Natural killer cell (primary cell): ENCODE measurements around the gene MAPK12. TPM values are rescaled to one million over a fixed set of nuclear protein-coding genes. Genes with fewer than 3 reads are reported as not detected.

Experiments used
- ATAC-seq, 3 donors: fragments of 150-1000 bp in 2 of 3; fragments of 200-7000 bp in 1 of 3; cut with Tn5 transposase; 1 replicate in 1 of 3; 2 replicates in 2 of 3; pipeline ENCODE4 v1.10.0; 2021; ENCODE audit warnings: mild to moderate bottlenecking in 2 of 3, moderate library complexity in 2 of 3
- DNase-seq, 2 donors: peaks; one replicate each; pipeline versions ENCODE4 v3.0.0 to v3.0.0-alpha.2; 2013 to 2021; ENCODE audit warnings: mixed read lengths in 1 of 2
- H3K27ac ChIP-seq: one replicate; pipeline ENCODE4 v1.5.1; 2013; ENCODE audit warnings: mild to moderate bottlenecking, low read length
- H3K27me3 ChIP-seq: one replicate; pipeline ENCODE4 v1.6.1; 2013; ENCODE audit warnings: low read length; ENCODE audit not compliant: control insufficient read depth, insufficient read depth
- H3K36me3 ChIP-seq: one replicate; pipeline ENCODE4 v1.6.1; 2013; ENCODE audit warnings: low read length; ENCODE audit not compliant: control insufficient read depth, insufficient read depth
- H3K4me1 ChIP-seq: one replicate; pipeline ENCODE4 v1.6.1; 2013; ENCODE audit warnings: low read length; ENCODE audit not compliant: control insufficient read depth, insufficient read depth
- H3K4me3 ChIP-seq: one replicate; pipeline ENCODE4 v1.5.1; 2013; ENCODE audit warnings: low read length
- H3K9me3 ChIP-seq: one replicate; pipeline ENCODE4 v1.6.1; 2013; ENCODE audit warnings: low read length; ENCODE audit not compliant: control insufficient read depth, insufficient read depth
- H3K27ac Mint-ChIP-seq, 2 donors: one replicate each; pipeline ENCODE4 v1.8.0; 2022; ENCODE audit warnings: mild to moderate bottlenecking in 2 of 2, mixed read lengths in 2 of 2, moderate library complexity in 1 of 2
- H3K27me3 Mint-ChIP-seq, 2 donors: one replicate each; pipeline ENCODE4 v1.8.0; 2022; ENCODE audit warnings: low read depth in 2 of 2, mixed read lengths in 2 of 2
- H3K36me3 Mint-ChIP-seq: one replicate; pipeline ENCODE4 v1.8.0; 2022; ENCODE audit warnings: mixed read lengths
- H3K4me1 Mint-ChIP-seq, 2 donors: one replicate each; pipeline ENCODE4 v1.8.0; 2022; ENCODE audit warnings: mixed read lengths in 2 of 2
- H3K4me3 Mint-ChIP-seq: one replicate; pipeline ENCODE4 v1.8.0; 2022; ENCODE audit warnings: mild to moderate bottlenecking, moderate library complexity, mixed read lengths
- H3K9me3 Mint-ChIP-seq, 2 donors: one replicate each; pipeline ENCODE4 v1.8.0; 2022; ENCODE audit warnings: mixed read lengths in 2 of 2
- CTCF ChIP-seq: fragments of 200-600 bp; IDR thresholded peaks from one replicate; pipeline ENCODE4 v1.8.0; 2022; ENCODE audit warnings: antibody characterized with exemption
- WGBS: methylation state at CpG from one replicate; pipeline ENCODE4 v1.1.7; 2013; ENCODE audit warnings: missing lambda C conversion rate; ENCODE audit not compliant: insufficient coverage; 5-methylcytosine and 5-hydroxymethylcytosine counted together
- intact Hi-C: fragments of 100-400 bp; cut with micrococcal nuclease; formaldehyde crosslinking; loops from one replicate; pipeline ENCODE4 v1.14.2; 2022
- total RNA-seq, 4 donors: library from RNA; stranded (reverse); fragments of 120-200 nt in 1 of 4; gene quantifications; one replicate each; pipeline versions ENCODE4 v1.2.3 to v1.2.4, GENCODE V29; 2013 to 2022

Gene MAPK12
- total RNA-seq, 3 donors from 2014 or later (not counting 1 experiment from before 2014, with no cell fraction given): 2.2 to 2.5 (median 2.4) TPM

GRCh38 chr22:50278956-50279619 lies 17.6 kb upstream of the MAPK12 start:
- 96% methylated on average over 30 of the region's 30 CpGs for WGBS
- no peaks in the 10 kb centered on the region for H3K9me3 Mint-ChIP-seq
- no peak overlapping the region for H3K4me3 Mint-ChIP-seq
- no peaks in the 10 kb centered on the region for H3K4me1 ChIP-seq
- H3K9me3 ChIP-seq: no peaks in the 10 kb centered on the region
- ATAC-seq (no peak), DNase-seq (no peak)
- no peak for TF ChIP-seq CTCF
- H3K36me3 Mint-ChIP-seq: no peaks in the 10 kb centered on the region
- no peaks in the 10 kb centered on the region for H3K36me3 ChIP-seq
- no peak overlapping the region for H3K4me3 ChIP-seq
- intact Hi-C loops: loop anchor here (10.0 kb wide), 1 partner anchor 216 kb away; no protein-coding TSS in a partner anchor
- H3K27ac Mint-ChIP-seq: no peak overlapping the region
- no peak overlapping the region for H3K27ac ChIP-seq
- peaks cover under 1 to 2% of the 10 kb centered on the region in 2 donors for H3K27me3 Mint-ChIP-seq
- peaks cover 2% of the 10 kb centered on the region in 2 donors for H3K4me1 Mint-ChIP-seq
- H3K27me3 ChIP-seq: no peaks in the 10 kb centered on the region

- Mint-ChIP-seq H3K9me3 (no peaks in the 10 kb centered on the region), H3K4me1 (peaks cover 4 to 6% of the 10 kb centered on the region in 2 donors), H3K27ac (no peak overlapping the region), H3K27me3 (peaks cover 4 to 6% of the 10 kb centered on the region in 2 donors), H3K36me3 (no peaks in the 10 kb centered on the region), H3K4me3 (no peak overlapping the region)
- no peak for TF ChIP-seq CTCF
- 96% methylated on average over 21 of the region's 21 CpGs for whole genome bisulfite sequencing
- no peak overlapping the region for H3K4me3 ChIP-seq
- no peaks in the 10 kb centered on the region for H3K9me3 ChIP-seq
- DNase-seq (no peak), ATAC-seq (no peak)
- intact Hi-C loops: loop anchor here (10.0 kb wide), 1 partner anchor 216 kb away; no protein-coding TSS in a partner anchor
- no peaks in the 10 kb centered on the region for H3K4me1 ChIP-seq
- H3K36me3 ChIP-seq: no peaks in the 10 kb centered on the region
- H3K27ac ChIP-seq: no peak overlapping the region
- no peaks in the 10 kb centered on the region for H3K27me3 ChIP-seq
Measured at GRCh38 chr22:50278461-50278860, 17.0 kb upstream of the MAPK12 start.

GRCh38 chr22:50277761-50278160 lies 16.3 kb upstream of the MAPK12 start:
- DNase-seq (no peak), ATAC-seq (no peak)
- no peaks in the 10 kb centered on the region for H3K9me3 Mint-ChIP-seq
- Histone ChIP-seq H3K27me3 (no peaks in the 10 kb centered on the region), H3K27ac (no peak overlapping the region), H3K9me3 (no peaks in the 10 kb centered on the region), H3K4me1 (no peaks in the 10 kb centered on the region), H3K36me3 (no peaks in the 10 kb centered on the region), H3K4me3 (no peak overlapping the region)
- no peak overlapping the region for H3K27ac Mint-ChIP-seq
- intact Hi-C loops: loop anchor here (10.0 kb wide), 1 partner anchor 217 kb away; no protein-coding TSS in a partner anchor
- peaks cover 4 to 6% of the 10 kb centered on the region in 2 donors for H3K27me3 Mint-ChIP-seq
- H3K4me3 Mint-ChIP-seq: no peak overlapping the region
- WGBS: 85% methylated on average over 25 of the region's 25 CpGs
- no peak for TF ChIP-seq CTCF
- no peaks in the 10 kb centered on the region for H3K36me3 Mint-ChIP-seq
- H3K4me1 Mint-ChIP-seq: peaks cover 4 to 6% of the 10 kb centered on the region in 2 donors
